ENCODE results near the gene IDH3B.

GRCh38 chr20:2699775-2700413, 35.9 kb upstream of the IDH3B start:
- TF ChIP-seq ZNF274 (IDR thresholded peaks at IDR 0.05; ENCODE audit: low read depth, low read length) (no peak), YY1 (IDR thresholded peaks at IDR 0.05; ENCODE audit: insufficient read depth, insufficient read length) (no peak)
